Measurements from ENCODE around the gene CRIM1. TPM values are rescaled to one million over a fixed set of nuclear protein-coding genes. Genes with fewer than 3 reads are reported as not detected.

CRIM1 gene
- total and polyA plus RNA-seq, 12 donors, result 7.6 to 66.3 (median 24.3) TPM

- intact Hi-C loops (cut with DNase I), result no loop called here
- Histone ChIP-seq H3K27me3 (no peaks in the 10 kb centered on the region), H3K36me3 (replicated peaks in 1 of 2) (no peaks in the 10 kb centered on the region), H3K9me3 (replicated peaks in 1 of 3) (no peaks in the 10 kb centered on the region), H3K4me1 (replicated peaks in 1 of 2) (no peaks in the 10 kb centered on the region), H3K4me3 (no peak overlapping the region), H3K27ac (no peak overlapping the region)
- no peak for TF ChIP-seq POLR2A (IDR thresholded peaks at IDR 0.05)
- TF ChIP-seq CTCF (IDR thresholded peaks at IDR 0.05), result no peak
- DNase-seq, result no peak
- WGBS, 4 donors, result 85 to 98% (median 93%) methylated on average over 7 of the region's 7 CpGs
Measured at GRCh38 chr2:36397728-36398413, 42.3 kb downstream of the CRIM1 start.

GRCh38 chr2:36399050-36399449 lies 43.5 kb downstream of the CRIM1 start:
- no peaks in the 10 kb centered on the region for H3K27me3 ChIP-seq
- WGBS, 4 donors, result 81 to 92% (median 89%) methylated on average over 2 of the region's 2 CpGs
- intact Hi-C loops (cut with DNase I), result no loop called here
- H3K4me1 ChIP-seq (replicated peaks in 1 of 2), result no peaks in the 10 kb centered on the region
- no peak for TF ChIP-seq POLR2A (IDR thresholded peaks at IDR 0.05)
- TF ChIP-seq CTCF (IDR thresholded peaks at IDR 0.05), result no peak
- no peak for DNase-seq
- no peaks in the 10 kb centered on the region for H3K36me3 ChIP-seq (replicated peaks in 1 of 2)
- H3K4me3 ChIP-seq, result no peak overlapping the region
- H3K9me3 ChIP-seq (replicated peaks in 1 of 3), result no peaks in the 10 kb centered on the region
- no peak overlapping the region for H3K27ac ChIP-seq

GRCh38 chr2:36403675-36404230 lies 48.2 kb downstream of the CRIM1 start:
- intact Hi-C loops (cut with DNase I), result no loop called here
- Histone ChIP-seq H3K4me3 (no peak overlapping the region), H3K27me3 (no peaks in the 10 kb centered on the region), H3K4me1 (replicated peaks in 1 of 2) (peaks cover 0 to 13% of the 10 kb centered on the region in 2 donors), H3K9me3 (replicated peaks in 1 of 3) (no peaks in the 10 kb centered on the region), H3K27ac (no peak overlapping the region), H3K36me3 (replicated peaks in 1 of 2) (no peaks in the 10 kb centered on the region)
- WGBS, 4 donors, result 50 to 73% (median 56%) methylated on average over 1 of the region's 1 CpG
- no peak for DNase-seq
- TF ChIP-seq POLR2A (IDR thresholded peaks at IDR 0.05) (no peak), CTCF (IDR thresholded peaks at IDR 0.05) (no peak)

GRCh38 chr2:36404318-36404717 lies 48.7 kb downstream of the CRIM1 start:
- no peaks in the 10 kb centered on the region for H3K27me3 ChIP-seq
- intact Hi-C loops (cut with DNase I), result no loop called here
- no peaks in the 10 kb centered on the region for H3K9me3 ChIP-seq (replicated peaks in 1 of 3)
- H3K27ac ChIP-seq, result no peak overlapping the region
- no peak for DNase-seq
- H3K4me3 ChIP-seq, result no peak overlapping the region
- no peaks in the 10 kb centered on the region for H3K36me3 ChIP-seq (replicated peaks in 1 of 2)
- 93 to 96% (median 95%) methylated on average over 3 of the region's 3 CpGs for WGBS, 4 donors
- H3K4me1 ChIP-seq (replicated peaks in 1 of 2), result peaks cover 4 to 18% of the 10 kb centered on the region in 2 donors
- TF ChIP-seq CTCF (IDR thresholded peaks at IDR 0.05), result no peak
- no peak for TF ChIP-seq POLR2A (IDR thresholded peaks at IDR 0.05)
